Islet precursor cell (in vitro differentiated cells): Measurements from ENCODE around the gene ERAL1.
"Not testable (repeated sequence)": the region's sequence is repeated elsewhere in the genome, so short reads cannot be mapped to it uniquely, and the experiment has no call there.

Source experiments
- DNase-seq: peaks from one replicate; pipeline ENCODE4 v3.0.0-alpha.2; 2018

Gene ERAL1

GRCh38 chr17:28855336-28855679 is 492 bp downstream of the ERAL1 start:
- DNase-seq, result no peak

GRCh38 chr17:28856028-28856574 is 1.3 kb downstream of the ERAL1 start:
- DNase-seq, result no peak

GRCh38 chr17:28857905-28858800 is 3.3 kb downstream of the ERAL1 start:
- DNase-seq, result no peak

- DNase-seq, result no peak
Measured at GRCh38 chr17:28858801-28859355, 4.1 kb downstream of the ERAL1 start.

- DNase-seq, result no peak
Measured at GRCh38 chr17:28860363-28860808, 5.6 kb downstream of the ERAL1 start.

- peak; percentile 60 for DNase-seq
Measured at GRCh38 chr17:28861393-28862203, 6.8 kb downstream of the ERAL1 start.

GRCh38 chr17:28862561-28862960 is 7.7 kb downstream of the ERAL1 start:
- DNase-seq, result no peak

GRCh38 chr17:28863953-28864352 is 9.1 kb downstream of the ERAL1 start:
- DNase-seq, result no peak

- DNase-seq, result no peak
Measured at GRCh38 chr17:28864991-28865849, 10.4 kb downstream of the ERAL1 start.

GRCh38 chr17:28865946-28866752 is 11.3 kb downstream of the ERAL1 start:
- no peak for DNase-seq

GRCh38 chr17:28867276-28867675 is 12.5 kb downstream of the ERAL1 start:
- no peak for DNase-seq

GRCh38 chr17:28871056-28871579 is 16.3 kb downstream of the ERAL1 start:
- no peak for DNase-seq

- no peak for DNase-seq
Measured at GRCh38 chr17:28873839-28874238, 19.0 kb downstream of the ERAL1 start.

GRCh38 chr17:28874750-28875149 is 19.9 kb downstream of the ERAL1 start:
- no peak for DNase-seq

GRCh38 chr17:28875848-28876550 is 21.2 kb downstream of the ERAL1 start:
- DNase-seq, result no peak

- DNase-seq, result not testable (repeated sequence)
Measured at GRCh38 chr17:28877150-28877711, 22.4 kb downstream of the ERAL1 start.

- DNase-seq, result no peak
Measured at GRCh38 chr17:28878158-28878910, 23.5 kb downstream of the ERAL1 start.

GRCh38 chr17:28878981-28879380 is 24.2 kb downstream of the ERAL1 start:
- DNase-seq, result peak; percentile 87

- no peak for DNase-seq
Measured at GRCh38 chr17:28879886-28880571, 25.2 kb downstream of the ERAL1 start.
